ENCODE measurements around the gene TMEM88. TPM values are rescaled to one million over a fixed set of nuclear protein-coding genes. Genes with fewer than 3 reads are reported as not detected.

The TMEM88 gene
- total and polyA plus RNA-seq, 2 of the 13 experiments (the other 11 are each of a cell fraction or from before 2014, with no cell fraction given) = 0.31 to 0.66 TPM

DNA sequence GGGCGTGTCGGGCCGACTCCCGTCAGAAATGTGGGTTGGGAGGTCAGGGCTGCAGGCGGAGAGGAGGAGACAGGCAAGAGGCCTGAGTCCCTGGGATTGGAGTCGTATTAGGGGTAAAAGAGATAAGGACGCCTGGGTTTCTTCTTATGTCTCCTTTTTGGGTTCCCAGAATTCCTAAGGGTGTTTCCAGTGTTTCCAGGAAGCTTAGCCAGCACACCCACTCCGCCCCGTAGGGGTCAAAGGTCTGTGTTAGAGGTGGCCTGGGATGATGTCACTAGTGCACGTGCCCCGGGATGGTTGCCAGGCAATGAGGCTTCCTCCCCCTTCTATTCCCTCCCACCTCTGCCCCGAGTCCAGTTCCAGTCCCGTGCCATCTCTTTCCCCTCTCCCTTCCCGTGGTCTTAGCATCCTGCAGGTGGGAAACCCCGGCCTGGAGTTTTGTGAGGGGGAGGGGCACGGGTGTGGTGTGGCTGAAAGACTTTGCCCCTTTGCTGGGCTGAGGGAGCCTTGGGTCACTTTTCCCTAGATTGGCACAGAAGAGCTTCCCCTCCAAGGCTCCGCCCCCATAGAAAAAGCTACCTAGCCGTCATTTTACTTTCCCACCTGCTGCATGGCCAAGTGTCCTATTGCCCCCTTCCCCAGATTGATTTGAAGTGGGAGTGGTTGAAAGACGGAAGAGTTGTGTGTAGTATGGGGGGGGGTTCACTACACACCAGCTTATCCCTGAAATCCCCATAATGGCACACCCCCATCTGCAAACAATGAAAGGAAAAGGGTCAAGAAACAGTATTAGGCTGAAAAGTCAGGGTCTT lies 18.1 kb upstream of the TMEM88 start (continued):
- TF ChIP-seq ZNF781 (CRISPR knock-in tag; IDR thresholded peaks at IDR 0.05; ENCODE audit: borderline replicate concordance, not compliant biosample characterization) (no peak), FOXA3 (CRISPR knock-in tag; IDR thresholded peaks at IDR 0.05) (peak; percentile 87), RFXANK (CRISPR knock-in tag; IDR thresholded peaks at IDR 0.05) (peak; percentile 82), TBL1XR1 (IDR thresholded peaks at IDR 0.05; ENCODE audit: borderline replicate concordance, low read length, partially characterized antibody) (peak; percentile 99), ZNF557 (CRISPR knock-in tag; IDR thresholded peaks at IDR 0.05) (no peak), SOX13 (IDR thresholded peaks at IDR 0.05) (peak; percentile 78), SOX13 (CRISPR knock-in tag; conservative IDR thresholded peaks at IDR 0.05 in 1 of 2, IDR thresholded peaks at IDR 0.05 in 1 of 2) (peak in 1 of 2 experiments; percentile 82; a peak in 2 of 4 replicates), HIVEP1 (CRISPR knock-in tag; IDR thresholded peaks at IDR 0.05) (peak; percentile 100), ATF7 (IDR thresholded peaks at IDR 0.05) (peak; percentile 95), ATF7 (CRISPR knock-in tag; IDR thresholded peaks at IDR 0.05) (peak; percentile 99), PAWR (CRISPR knock-in tag; IDR thresholded peaks at IDR 0.05; ENCODE audit: borderline replicate concordance) (no peak), ZBTB1 (CRISPR knock-in tag; IDR thresholded peaks at IDR 0.05; ENCODE audit: borderline replicate concordance) (no peak), ZMYM4 (CRISPR knock-in tag; IDR thresholded peaks at IDR 0.05) (peak; percentile 91), ZNF44 (CRISPR knock-in tag; IDR thresholded peaks at IDR 0.05) (no peak), NR2F1 (CRISPR knock-in tag; IDR thresholded peaks at IDR 0.05) (peak; percentile 95 to 99), POLR2G (IDR thresholded peaks at IDR 0.05; ENCODE audit: low read depth, low read length) (no peak; the same call in none of the 2 replicates), HOXA7 (CRISPR knock-in tag; IDR thresholded peaks at IDR 0.05) (no peak), POLR2AphosphoS2 (IDR thresholded peaks at IDR 0.05; ENCODE audit: low read depth, low read length) (no peak), ZNF235 (CRISPR knock-in tag; IDR thresholded peaks at IDR 0.05; ENCODE audit: borderline replicate concordance) (no peak), ZNF674 (CRISPR knock-in tag; IDR thresholded peaks at IDR 0.05; ENCODE audit: low read depth) (no peak), ZNF296 (CRISPR knock-in tag; conservative IDR thresholded peaks at IDR 0.05) (0 out of 2 replicates have a peak, but pooled peaks have one; percentile 49), ELF3 (CRISPR knock-in tag; IDR thresholded peaks at IDR 0.05) (peak; percentile 91), MYC (CRISPR knock-in tag; IDR thresholded peaks at IDR 0.05; ENCODE audit: borderline replicate concordance) (peak; percentile 88; the same call in 1 of the 2 replicates), ETV6 (CRISPR knock-in tag; conservative IDR thresholded peaks at IDR 0.05) (peak; percentile 67; the same call in 1 of the 2 replicates), ZNF737 (CRISPR knock-in tag; IDR thresholded peaks at IDR 0.05; ENCODE audit: borderline replicate concordance) (no peak), EP300 (IDR thresholded peaks at IDR 0.05; ENCODE audit: low read depth in 2 of 2, low read length in 2 of 2) (peak; percentile 90 to 96), EP300 (CRISPR knock-in tag; IDR thresholded peaks at IDR 0.05; ENCODE audit: borderline replicate concordance) (peak; percentile 93), BCL6 (CRISPR knock-in tag; IDR thresholded peaks at IDR 0.05) (peak; percentile 85)
- TF ChIP-seq, protein P1, sequence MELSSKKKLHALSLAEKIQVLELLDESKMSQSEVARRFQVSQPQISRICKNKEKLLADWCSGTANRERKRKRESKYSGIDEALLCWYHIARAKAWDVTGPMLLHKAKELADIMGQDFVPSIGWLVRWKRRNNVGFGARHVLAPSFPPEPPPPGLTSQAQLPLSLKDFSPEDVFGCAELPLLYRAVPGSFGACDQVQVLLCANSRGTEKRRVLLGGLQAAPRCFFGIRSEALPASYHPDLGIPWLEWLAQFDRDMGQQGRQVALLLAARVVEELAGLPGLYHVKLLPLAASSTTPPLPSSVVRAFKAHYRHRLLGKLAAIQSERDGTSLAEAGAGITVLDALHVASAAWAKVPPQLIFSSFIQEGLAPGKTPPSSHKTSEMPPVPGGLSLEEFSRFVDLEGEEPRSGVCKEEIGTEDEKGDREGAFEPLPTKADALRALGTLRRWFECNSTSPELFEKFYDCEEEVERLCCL (CRISPR knock-in tag; IDR thresholded peaks at IDR 0.05; ENCODE audit: borderline replicate concordance) = no peak
- TF ChIP-seq, protein P2, sequence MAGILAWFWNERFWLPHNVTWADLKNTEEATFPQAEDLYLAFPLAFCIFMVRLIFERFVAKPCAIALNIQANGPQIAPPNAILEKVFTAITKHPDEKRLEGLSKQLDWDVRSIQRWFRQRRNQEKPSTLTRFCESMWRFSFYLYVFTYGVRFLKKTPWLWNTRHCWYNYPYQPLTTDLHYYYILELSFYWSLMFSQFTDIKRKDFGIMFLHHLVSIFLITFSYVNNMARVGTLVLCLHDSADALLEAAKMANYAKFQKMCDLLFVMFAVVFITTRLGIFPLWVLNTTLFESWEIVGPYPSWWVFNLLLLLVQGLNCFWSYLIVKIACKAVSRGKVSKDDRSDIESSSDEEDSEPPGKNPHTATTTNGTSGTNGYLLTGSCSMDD (CRISPR knock-in tag; IDR thresholded peaks at IDR 0.05) = no peak

Measured in HepG2 (cell line).